Right lobe of liver (tissue), 4 donors: ENCODE measurements around the gene BACH1.
"Not testable (repeated sequence)": the region's sequence is repeated elsewhere in the genome, so short reads cannot be mapped to it uniquely, and the experiment has no call there.

Experiments
- CTCF ChIP-seq, 4 donors: fragments of 200-600 bp in 3 of 4; fragments of 450-650 bp in 1 of 4; IDR thresholded peaks; one replicate each; pipeline versions ENCODE4 v1.5.1 to v1.8.0; 2016 to 2022; ENCODE audit warnings: antibody characterized with exemption in 4 of 4, mild to moderate bottlenecking in 2 of 4
- POLR2A ChIP-seq: fragments of 450-650 bp; IDR thresholded peaks from one replicate; pipeline ENCODE4 v1.6.1; 2017; ENCODE audit warnings: antibody characterized with exemption, mild to moderate bottlenecking
- donor health status: DM: no; HTN: no; CAD: no.
- donor health status: DM: no; HTN: no; CAD: no.
- donor health status: DM: no; HTN: yes; CAD: no.

GRCh38 chr21:29356291-29356690 lies 57.6 kb downstream of the BACH1 start:
- TF ChIP-seq CTCF (IDR thresholded peaks at IDR 0.05); POLR2A: not testable (repeated sequence)
